Hepatic stellate cell (primary cell): Measurements from ENCODE around the gene KDM4E.

Source experiments
- DNase-seq: peaks from one replicate; pipeline ENCODE4 v3.0.0; 2011; ENCODE audit warnings: low spot score

KDM4E gene

GRCh38 chr11:95050595-95051202 is 25.6 kb downstream of the KDM4E start:
- no peak for DNase-seq

- DNase-seq: no peak
Observed at GRCh38 chr11:95054356-95054755, 29.3 kb downstream of the KDM4E start.

GRCh38 chr11:95055283-95055897 is 30.3 kb downstream of the KDM4E start:
- DNase-seq: no peak

- DNase-seq: no peak
Observed at GRCh38 chr11:95057959-95058358, 32.9 kb downstream of the KDM4E start.

GRCh38 chr11:95058621-95059020 is 33.6 kb downstream of the KDM4E start:
- no peak for DNase-seq

- no peak for DNase-seq
Observed at GRCh38 chr11:95059046-95059445, 34.0 kb downstream of the KDM4E start.

GRCh38 chr11:95065336-95065735 is 40.3 kb downstream of the KDM4E start:
- no peak for DNase-seq

GRCh38 chr11:95066716-95067038 is 41.6 kb downstream of the KDM4E start, which contains the start of gene SRSF8:
Gene SRSF8, plus strand, starts transcription at chr11:95066919. Its CDS starts 308 bp downstream, at chr11:95067227.
- no peak for DNase-seq

GRCh38 chr11:95067039-95067840 is 42.2 kb downstream of the KDM4E start:
- DNase-seq: peak; percentile 47

GRCh38 chr11:95067841-95068219 is 42.8 kb downstream of the KDM4E start:
- DNase-seq: no peak

- DNase-seq: peak; percentile 63
Observed at GRCh38 chr11:95068549-95068948, 43.5 kb downstream of the KDM4E start.

- DNase-seq: no peak
Observed at GRCh38 chr11:95070471-95070870, 45.4 kb downstream of the KDM4E start.

- DNase-seq: no peak
Observed at GRCh38 chr11:95072948-95073347, 47.9 kb downstream of the KDM4E start.

GRCh38 chr11:95074792-95075563 is 49.9 kb downstream of the KDM4E start:
- DNase-seq: no peak

GRCh38 chr11:95076416-95076815 is 51.4 kb downstream of the KDM4E start:
- DNase-seq: no peak

GRCh38 chr11:95076981-95077380 is 51.9 kb downstream of the KDM4E start:
- no peak for DNase-seq
